ENCODE results near the gene DOCK10.

GRCh38 chr2:224908818-224909217 is 133.4 kb downstream of the DOCK10 start:
- TF ChIP-seq ZNF501 (tag by site-specific recombination; IDR thresholded peaks at IDR 0.05) (no peak), ZNF707 (tag by site-specific recombination; IDR thresholded peaks at IDR 0.05) (no peak), ZNF16 (tag by site-specific recombination; IDR thresholded peaks at IDR 0.05; ENCODE audit: low read depth) (no peak), ZNF175 (tag by site-specific recombination; IDR thresholded peaks at IDR 0.05) (no peak), RBAK (tag by site-specific recombination; IDR thresholded peaks at IDR 0.05) (no peak), ZSCAN30 (tag by site-specific recombination; IDR thresholded peaks at IDR 0.05) (no peak), TRIM28 (IDR thresholded peaks at IDR 0.05; ENCODE audit: borderline replicate concordance, low read length) (no peak), ZNF776 (tag by site-specific recombination; IDR thresholded peaks at IDR 0.05; ENCODE audit: borderline replicate concordance) (no peak), ZNF24 (tag by site-specific recombination; IDR thresholded peaks at IDR 0.05) (no peak), GLI4 (tag by site-specific recombination; IDR thresholded peaks at IDR 0.05) (no peak), ZBTB7A (tag by site-specific recombination; IDR thresholded peaks at IDR 0.05; ENCODE audit: low read depth) (no peak)
- TF ChIP-seq, protein P1, sequence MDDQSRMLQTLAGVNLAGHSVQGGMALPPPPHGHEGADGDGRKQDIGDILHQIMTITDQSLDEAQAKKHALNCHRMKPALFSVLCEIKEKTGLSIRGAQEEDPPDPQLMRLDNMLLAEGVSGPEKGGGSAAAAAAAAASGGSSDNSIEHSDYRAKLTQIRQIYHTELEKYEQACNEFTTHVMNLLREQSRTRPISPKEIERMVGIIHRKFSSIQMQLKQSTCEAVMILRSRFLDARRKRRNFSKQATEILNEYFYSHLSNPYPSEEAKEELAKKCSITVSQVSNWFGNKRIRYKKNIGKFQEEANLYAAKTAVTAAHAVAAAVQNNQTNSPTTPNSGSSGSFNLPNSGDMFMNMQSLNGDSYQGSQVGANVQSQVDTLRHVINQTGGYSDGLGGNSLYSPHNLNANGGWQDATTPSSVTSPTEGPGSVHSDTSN (CRISPR knock-in tag; IDR thresholded peaks at IDR 0.05), result no peak
- TF ChIP-seq, protein P2, sequence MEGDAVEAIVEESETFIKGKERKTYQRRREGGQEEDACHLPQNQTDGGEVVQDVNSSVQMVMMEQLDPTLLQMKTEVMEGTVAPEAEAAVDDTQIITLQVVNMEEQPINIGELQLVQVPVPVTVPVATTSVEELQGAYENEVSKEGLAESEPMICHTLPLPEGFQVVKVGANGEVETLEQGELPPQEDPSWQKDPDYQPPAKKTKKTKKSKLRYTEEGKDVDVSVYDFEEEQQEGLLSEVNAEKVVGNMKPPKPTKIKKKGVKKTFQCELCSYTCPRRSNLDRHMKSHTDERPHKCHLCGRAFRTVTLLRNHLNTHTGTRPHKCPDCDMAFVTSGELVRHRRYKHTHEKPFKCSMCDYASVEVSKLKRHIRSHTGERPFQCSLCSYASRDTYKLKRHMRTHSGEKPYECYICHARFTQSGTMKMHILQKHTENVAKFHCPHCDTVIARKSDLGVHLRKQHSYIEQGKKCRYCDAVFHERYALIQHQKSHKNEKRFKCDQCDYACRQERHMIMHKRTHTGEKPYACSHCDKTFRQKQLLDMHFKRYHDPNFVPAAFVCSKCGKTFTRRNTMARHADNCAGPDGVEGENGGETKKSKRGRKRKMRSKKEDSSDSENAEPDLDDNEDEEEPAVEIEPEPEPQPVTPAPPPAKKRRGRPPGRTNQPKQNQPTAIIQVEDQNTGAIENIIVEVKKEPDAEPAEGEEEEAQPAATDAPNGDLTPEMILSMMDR (tag by site-specific recombination; IDR thresholded peaks at IDR 0.05), result no peak
- TF ChIP-seq, protein P3, sequence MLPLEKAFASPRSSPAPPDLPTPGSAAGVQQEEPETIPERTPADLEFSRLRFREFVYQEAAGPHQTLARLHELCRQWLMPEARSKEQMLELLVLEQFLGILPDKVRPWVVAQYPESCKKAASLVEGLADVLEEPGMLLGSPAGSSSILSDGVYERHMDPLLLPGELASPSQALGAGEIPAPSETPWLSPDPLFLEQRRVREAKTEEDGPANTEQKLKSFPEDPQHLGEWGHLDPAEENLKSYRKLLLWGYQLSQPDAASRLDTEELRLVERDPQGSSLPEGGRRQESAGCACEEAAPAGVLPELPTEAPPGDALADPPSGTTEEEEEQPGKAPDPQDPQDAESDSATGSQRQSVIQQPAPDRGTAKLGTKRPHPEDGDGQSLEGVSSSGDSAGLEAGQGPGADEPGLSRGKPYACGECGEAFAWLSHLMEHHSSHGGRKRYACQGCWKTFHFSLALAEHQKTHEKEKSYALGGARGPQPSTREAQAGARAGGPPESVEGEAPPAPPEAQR (tag by site-specific recombination; IDR thresholded peaks at IDR 0.05), result no peak
